ENCODE results near the gene KCTD18.

DNA sequence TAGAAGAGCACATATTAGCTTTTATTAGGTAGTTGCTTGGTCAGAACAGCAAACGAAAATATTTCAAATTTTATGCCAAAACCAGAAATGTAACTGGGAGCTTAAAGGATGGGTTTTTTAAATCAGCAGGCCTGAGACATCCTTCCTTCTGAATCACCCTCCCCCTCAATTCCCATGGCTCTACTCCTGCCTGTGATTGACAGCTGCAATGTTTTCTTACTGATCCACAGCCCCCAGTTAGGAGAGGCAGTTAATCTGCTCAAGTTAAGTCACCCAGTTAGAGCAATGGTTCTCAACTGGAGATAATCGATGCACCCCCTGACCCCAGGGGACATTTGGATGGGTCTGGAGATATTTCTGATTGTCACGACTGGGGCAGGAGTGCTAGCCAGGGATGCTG, 24.9 kb downstream of the KCTD18 start:
- TF ChIP-seq POLR2A (IDR thresholded peaks at IDR 0.05): no peak
- TF ChIP-seq CTCF (IDR thresholded peaks at IDR 0.05): no peak

Measured in adrenal gland (tissue), 5 donors.